ENCODE measurements around the gene SECISBP2L. TPM values are rescaled to one million over a fixed set of nuclear protein-coding genes. Genes with fewer than 3 reads are reported as not detected.
"Not testable (repeated sequence)": the region's sequence is repeated elsewhere in the genome, so short reads cannot be mapped to it uniquely, and the experiment has no call there.

SECISBP2L gene
- total and polyA plus RNA-seq, 2 experiments from 2014 or later, result 18.4 to 41.7 TPM

GRCh38 chr15:49079340-49080039 lies 33.2 kb upstream of the SECISBP2L start:
- H2AFZ ChIP-seq, result no peak overlapping the region
- H3K27ac ChIP-seq, result no peak overlapping the region
- no peak overlapping the region for H3K4me3 ChIP-seq
- no peaks in the 10 kb centered on the region for H3K9me3 ChIP-seq (ENCODE audit: low read depth)
- no peaks in the 10 kb centered on the region for H4K20me1 ChIP-seq (ENCODE audit: insufficient read depth, poor library complexity, severe bottlenecking)
- no peak for DNase-seq (ENCODE audit: low spot score)
- H3K36me3 ChIP-seq (replicated peaks; ENCODE audit: insufficient read depth, low read depth), result no peaks in the 10 kb centered on the region
- TF ChIP-seq EZH2phosphoT487 (IDR thresholded peaks at IDR 0.05; ENCODE audit: low read depth, severe bottlenecking, unreplicated experiment), result no peak
- TF ChIP-seq EZH2 (IDR thresholded peaks at IDR 0.05; ENCODE audit: borderline replicate concordance), result no peak
- TF ChIP-seq CTCF (IDR thresholded peaks at IDR 0.05; ENCODE audit: poor library complexity), result no peak
- no peaks in the 10 kb centered on the region for H3K9me2 ChIP-seq (replicated peaks; ENCODE audit: insufficient read depth)
- H3K79me2 ChIP-seq, result no peaks in the 10 kb centered on the region
- no peaks in the 10 kb centered on the region for H3K4me1 ChIP-seq (ENCODE audit: insufficient read depth)
- H3K4me2 ChIP-seq, result no peak overlapping the region
- WGBS (ENCODE audit: low lambda C conversion rate, missing lambda C conversion rate), result 94% methylated on average over 23 of the region's 23 CpGs
- no peaks in the 10 kb centered on the region for H3K27me3 ChIP-seq

DNA sequence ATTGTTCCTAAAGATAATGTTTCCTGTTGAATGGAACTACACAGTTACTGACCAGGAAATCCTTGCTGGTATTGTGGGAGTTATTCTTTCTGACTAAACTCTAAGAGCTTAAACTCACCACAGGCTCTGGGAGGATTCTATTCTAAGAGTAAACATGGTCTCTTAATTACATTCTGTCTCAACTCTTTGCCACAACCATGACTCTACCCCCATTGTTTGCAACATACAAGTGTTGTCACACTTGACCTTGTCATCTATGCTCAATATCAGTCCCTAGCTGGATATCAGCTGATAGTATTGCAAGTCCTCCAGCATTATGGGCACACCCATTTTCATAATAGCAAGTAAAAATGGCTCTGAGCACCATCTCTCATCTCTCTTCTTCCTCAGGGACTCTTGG lies 29.6 kb upstream of the SECISBP2L start:
- TF ChIP-seq CTCF (IDR thresholded peaks at IDR 0.05; ENCODE audit: poor library complexity) (no peak), EZH2phosphoT487 (IDR thresholded peaks at IDR 0.05; ENCODE audit: low read depth, severe bottlenecking, unreplicated experiment) (no peak), EZH2 (IDR thresholded peaks at IDR 0.05; ENCODE audit: borderline replicate concordance) (no peak)

GRCh38 chr15:49074589-49075287 lies 28.5 kb upstream of the SECISBP2L start:
- not testable (repeated sequence) for H3K36me3 ChIP-seq (replicated peaks; ENCODE audit: insufficient read depth, low read depth); DNase-seq (ENCODE audit: low spot score); H3K9me3 ChIP-seq (ENCODE audit: low read depth); H3K4me1 ChIP-seq (ENCODE audit: insufficient read depth); H3K9me2 ChIP-seq (replicated peaks; ENCODE audit: insufficient read depth); H3K4me3 ChIP-seq; H3K79me2 ChIP-seq; H3K27me3 ChIP-seq; H3K27ac ChIP-seq; H2AFZ ChIP-seq; H3K4me2 ChIP-seq; H4K20me1 ChIP-seq (ENCODE audit: insufficient read depth, poor library complexity, severe bottlenecking)
- WGBS (ENCODE audit: low lambda C conversion rate, missing lambda C conversion rate), result 94% methylated on average over 6 of the region's 6 CpGs

More for the DNA sequence above, 29.6 kb upstream of the SECISBP2L start:
- DNase-seq (ENCODE audit: low spot score), result no peak
- no peak overlapping the region for H3K27ac ChIP-seq
- H3K79me2 ChIP-seq, result no peaks in the 10 kb centered on the region
- H3K4me3 ChIP-seq, result no peak overlapping the region
- H3K4me1 ChIP-seq (ENCODE audit: insufficient read depth), result no peaks in the 10 kb centered on the region
- H3K4me2 ChIP-seq, result no peak overlapping the region
- H3K36me3 ChIP-seq (replicated peaks; ENCODE audit: insufficient read depth, low read depth), result no peaks in the 10 kb centered on the region
- no peaks in the 10 kb centered on the region for H3K9me2 ChIP-seq (replicated peaks; ENCODE audit: insufficient read depth)
- H2AFZ ChIP-seq, result no peak overlapping the region
- no peaks in the 10 kb centered on the region for H4K20me1 ChIP-seq (ENCODE audit: insufficient read depth, poor library complexity, severe bottlenecking)
- H3K9me3 ChIP-seq (ENCODE audit: low read depth), result no peaks in the 10 kb centered on the region
- H3K27me3 ChIP-seq, result no peaks in the 10 kb centered on the region

GRCh38 chr15:49066372-49066771 lies 20.1 kb upstream of the SECISBP2L start:
- Histone ChIP-seq H3K9me2 (replicated peaks; ENCODE audit: insufficient read depth) (no peaks in the 10 kb centered on the region), H3K4me2 (no peak overlapping the region), H3K79me2 (no peaks in the 10 kb centered on the region), H3K4me3 (no peak overlapping the region), H3K27ac (no peak overlapping the region), H3K9me3 (ENCODE audit: low read depth) (no peaks in the 10 kb centered on the region), H3K4me1 (ENCODE audit: insufficient read depth) (no peaks in the 10 kb centered on the region), H3K36me3 (replicated peaks; ENCODE audit: insufficient read depth, low read depth) (no peaks in the 10 kb centered on the region), H2AFZ (no peak overlapping the region), H4K20me1 (ENCODE audit: insufficient read depth, poor library complexity, severe bottlenecking) (no peaks in the 10 kb centered on the region), H3K27me3 (no peaks in the 10 kb centered on the region)
- WGBS (ENCODE audit: low lambda C conversion rate, missing lambda C conversion rate), result 73% methylated on average over 2 of the region's 2 CpGs
- TF ChIP-seq EZH2 (IDR thresholded peaks at IDR 0.05; ENCODE audit: borderline replicate concordance) (no peak), EZH2phosphoT487 (IDR thresholded peaks at IDR 0.05; ENCODE audit: low read depth, severe bottlenecking, unreplicated experiment) (no peak), CTCF (IDR thresholded peaks at IDR 0.05; ENCODE audit: poor library complexity) (no peak)
- no peak for DNase-seq (ENCODE audit: low spot score)

Measured in hepatocyte (in vitro differentiated cells).